Mesenchymal stem cell (in vitro differentiated cells and primary cell): ENCODE results near the gene PDE7B.

Source experiments
- DNase-seq: peaks from one replicate; pipeline ENCODE4 v3.0.0-alpha.2; 2013
- H2AFZ ChIP-seq: one replicate; pipeline ENCODE4 v1.6.1; 2013; ENCODE audit warnings: low read depth, mild to moderate bottlenecking, control low read depth, inconsistent platforms, low read length, moderate library complexity
- H2AK5ac ChIP-seq: 2 replicates; pipeline ENCODE4 v1.6.1; 2013; ENCODE audit warnings: low read length, moderate library complexity, mild to moderate bottlenecking, inconsistent platforms; ENCODE audit not compliant: severe bottlenecking
- H2BK120ac ChIP-seq: one replicate; pipeline ENCODE4 v1.6.1; 2013; ENCODE audit warnings: low read depth, mild to moderate bottlenecking, inconsistent platforms, low read length, moderate library complexity
- H2BK12ac ChIP-seq, 2 experiments: one replicate each; pipeline ENCODE4 v1.6.1; 2013; ENCODE audit warnings: inconsistent platforms in 2 of 2, low read length in 2 of 2, mild to moderate bottlenecking in 2 of 2, moderate library complexity in 2 of 2, control low read depth in 1 of 2
- H2BK15ac ChIP-seq: one replicate; pipeline ENCODE4 v1.6.1; 2013; ENCODE audit warnings: mild to moderate bottlenecking, low read depth, inconsistent platforms; ENCODE audit not compliant: poor library complexity, severe bottlenecking
- H2BK5ac ChIP-seq: 2 replicates; pipeline ENCODE4 v1.6.1; 2013; ENCODE audit warnings: low read depth, mild to moderate bottlenecking, low read length, control low read depth, inconsistent platforms; ENCODE audit not compliant: poor library complexity, severe bottlenecking
- H3K14ac ChIP-seq, 2 experiments: one replicate each; pipeline ENCODE4 v1.6.1; 2013; ENCODE audit warnings: inconsistent platforms in 2 of 2, low read length in 2 of 2, control low read depth in 1 of 2, mild to moderate bottlenecking in 1 of 2, moderate library complexity in 1 of 2
- H3K18ac ChIP-seq, 2 experiments: one replicate each; pipeline ENCODE4 v1.6.1; 2013; ENCODE audit warnings: inconsistent platforms in 2 of 2, low read length in 2 of 2, control low read depth in 1 of 2, low read depth in 1 of 2, mild to moderate bottlenecking in 1 of 2
- H3K23ac ChIP-seq, 2 experiments: one replicate each; pipeline ENCODE4 v1.6.1; 2013; ENCODE audit warnings: inconsistent platforms in 2 of 2, low read length in 2 of 2, mild to moderate bottlenecking in 2 of 2, moderate library complexity in 2 of 2, control low read depth in 1 of 2
- H3K27ac ChIP-seq: 2 replicates; pipeline ENCODE4 v1.5.1; 2013; ENCODE audit warnings: mild to moderate bottlenecking, moderate library complexity, low read length, control low read depth, inconsistent platforms; ENCODE audit not compliant: poor library complexity, severe bottlenecking
- H3K27me3 ChIP-seq, 2 experiments: 2 replicates each; pipeline versions ENCODE4 v1.6.1 to v1.7.0; 2013; ENCODE audit warnings: low read length in 2 of 2, mild to moderate bottlenecking in 2 of 2, moderate library complexity in 2 of 2, control low read depth in 1 of 2, inconsistent platforms in 1 of 2; ENCODE audit not compliant: control insufficient read depth in 1 of 2, insufficient read depth in 1 of 2
- H3K36me3 ChIP-seq, 2 experiments: 2 replicates each; pipeline versions ENCODE4 v1.6.1 to v1.7.0; 2013; ENCODE audit warnings: low read length in 2 of 2, control low read depth in 1 of 2, inconsistent platforms in 1 of 2, low read depth in 1 of 2, mild to moderate bottlenecking in 1 of 2; ENCODE audit not compliant: insufficient read depth in 2 of 2, control insufficient read depth in 1 of 2
- H3K4ac ChIP-seq, 2 experiments: one replicate each; pipeline ENCODE4 v1.6.1; 2013; ENCODE audit warnings: inconsistent platforms in 2 of 2, low read length in 2 of 2, mild to moderate bottlenecking in 2 of 2, moderate library complexity in 2 of 2, control low read depth in 1 of 2, low read depth in 1 of 2
- H3K4me1 ChIP-seq: 2 replicates; pipeline ENCODE4 v1.6.1; 2013; ENCODE audit warnings: low read depth, low read length, control low read depth; ENCODE audit not compliant: control insufficient read depth, insufficient read depth
- H3K4me2 ChIP-seq: 2 replicates; pipeline ENCODE4 v1.6.1; 2013; ENCODE audit warnings: low read length, mild to moderate bottlenecking, inconsistent platforms; ENCODE audit not compliant: poor library complexity, severe bottlenecking
- H3K4me3 ChIP-seq, 2 experiments: 2 replicates each; pipeline versions ENCODE4 v1.5.1 to v1.7.0; 2013; ENCODE audit warnings: low read length in 2 of 2, mild to moderate bottlenecking in 2 of 2, control low read depth in 1 of 2, low read depth in 1 of 2; ENCODE audit not compliant: insufficient read depth in 1 of 2
- H3K79me1 ChIP-seq: replicated peaks from 2 replicates; pipeline ENCODE4 v1.6.1; 2013; ENCODE audit warnings: mild to moderate bottlenecking, control low read depth, low read length, inconsistent platforms; ENCODE audit not compliant: poor library complexity, severe bottlenecking
- H3K9ac ChIP-seq: 2 replicates; pipeline ENCODE4 v1.7.0; 2013; ENCODE audit warnings: mild to moderate bottlenecking, low read length, moderate library complexity
- H3K9me3 ChIP-seq: 2 replicates; pipeline ENCODE4 v1.7.0; 2013; ENCODE audit warnings: mild to moderate bottlenecking, low read length; ENCODE audit not compliant: control insufficient read depth
- H4K8ac ChIP-seq: one replicate; pipeline ENCODE4 v1.6.1; 2013; ENCODE audit warnings: inconsistent platforms, mild to moderate bottlenecking, low read length, moderate library complexity
- H4K91ac ChIP-seq: one replicate; pipeline ENCODE4 v1.6.1; 2013; ENCODE audit warnings: mild to moderate bottlenecking, low read length, inconsistent platforms
- WGBS: methylation state at CpG from one replicate; pipeline ENCODE4 v1.1.7; 2013; ENCODE audit warnings: mixed read lengths; 5-methylcytosine and 5-hydroxymethylcytosine counted together

PDE7B gene

GRCh38 chr6:135939208-135939591 lies 87.7 kb downstream of the PDE7B start:
- Histone ChIP-seq H3K36me3 (no peaks in the 10 kb centered on the region), H3K18ac (no peak overlapping the region), H3K23ac (no peak overlapping the region), H2BK120ac (no peak overlapping the region), H3K27me3 (no peaks in the 10 kb centered on the region), H2AK5ac (peak overlapping the region; percentile 44), H4K91ac (no peak overlapping the region), H3K9me3 (no peaks in the 10 kb centered on the region), H3K4me3 (peak overlapping the region in 1 of 2 experiments; percentile 64), H3K4me1 (peaks cover 4% of the 10 kb centered on the region), H2BK12ac (peak overlapping the region in 1 of 2 experiments; percentile 10), H3K79me1 (no peaks in the 10 kb centered on the region), H2BK15ac (no peak overlapping the region), H3K4ac (no peak overlapping the region), H2AFZ (no peak overlapping the region), H3K9ac (peak overlapping the region; percentile 82), H3K27ac (no peak overlapping the region), H2BK5ac (no peak overlapping the region), H4K8ac (no peak overlapping the region), H3K4me2 (no peak overlapping the region), H3K14ac (no peak overlapping the region)
- WGBS: 72% methylated on average over 7 of the region's 7 CpGs
- no peak for DNase-seq

- Histone ChIP-seq H2AFZ (no peak overlapping the region), H4K91ac (no peak overlapping the region), H3K27ac (no peak overlapping the region), H3K4me2 (no peak overlapping the region), H3K9ac (no peak overlapping the region), H3K27me3 (no peaks in the 10 kb centered on the region), H2BK5ac (no peak overlapping the region), H2AK5ac (no peak overlapping the region), H3K23ac (no peak overlapping the region), H3K9me3 (no peaks in the 10 kb centered on the region), H2BK15ac (no peak overlapping the region), H2BK12ac (no peak overlapping the region), H3K18ac (no peak overlapping the region), H3K79me1 (no peaks in the 10 kb centered on the region), H4K8ac (no peak overlapping the region), H2BK120ac (no peak overlapping the region), H3K4me1 (peaks cover 4% of the 10 kb centered on the region), H3K4me3 (no peak overlapping the region), H3K36me3 (no peaks in the 10 kb centered on the region), H3K4ac (no peak overlapping the region), H3K14ac (no peak overlapping the region)
- no peak for DNase-seq
- WGBS: 70% methylated on average over 3 of the region's 5 CpGs
Measured at GRCh38 chr6:135940616-135941167, 89.2 kb downstream of the PDE7B start.

GRCh38 chr6:135941275-135942025 lies 89.9 kb downstream of the PDE7B start:
- no peaks in the 10 kb centered on the region for H3K27me3 ChIP-seq
- H3K14ac ChIP-seq: no peak overlapping the region
- no peak overlapping the region for H3K9ac ChIP-seq
- no peak overlapping the region for H2BK12ac ChIP-seq
- no peak overlapping the region for H2BK5ac ChIP-seq
- no peak overlapping the region for H2BK15ac ChIP-seq
- no peak overlapping the region for H4K8ac ChIP-seq
- H3K23ac ChIP-seq: no peak overlapping the region
- no peak overlapping the region for H3K18ac ChIP-seq
- no peaks in the 10 kb centered on the region for H3K36me3 ChIP-seq
- peak; percentile 30 for DNase-seq
- no peaks in the 10 kb centered on the region for H3K9me3 ChIP-seq
- H3K4me2 ChIP-seq: no peak overlapping the region
- H2BK120ac ChIP-seq: no peak overlapping the region
- peaks cover 2% of the 10 kb centered on the region for H3K4me1 ChIP-seq
- no peaks in the 10 kb centered on the region for H3K79me1 ChIP-seq
- H3K4me3 ChIP-seq: no peak overlapping the region
- H2AFZ ChIP-seq: no peak overlapping the region
- H4K91ac ChIP-seq: no peak overlapping the region
- WGBS: no CpG with 5 or more reads among the region's 1 CpG
- H3K4ac ChIP-seq: no peak overlapping the region
- H2AK5ac ChIP-seq: no peak overlapping the region
- no peak overlapping the region for H3K27ac ChIP-seq

- no peak overlapping the region for H3K4me2 ChIP-seq
- 89% methylated on average over 6 of the region's 6 CpGs for WGBS
- H3K18ac ChIP-seq: no peak overlapping the region
- no peaks in the 10 kb centered on the region for H3K79me1 ChIP-seq
- H3K36me3 ChIP-seq: no peaks in the 10 kb centered on the region
- no peak for DNase-seq
- no peak overlapping the region for H3K14ac ChIP-seq
- no peaks in the 10 kb centered on the region for H3K4me1 ChIP-seq
- H2AK5ac ChIP-seq: no peak overlapping the region
- no peaks in the 10 kb centered on the region for H3K27me3 ChIP-seq
- H3K23ac ChIP-seq: no peak overlapping the region
- H3K9me3 ChIP-seq: no peaks in the 10 kb centered on the region
- no peak overlapping the region for H4K91ac ChIP-seq
- no peak overlapping the region for H2BK5ac ChIP-seq
- no peak overlapping the region for H3K9ac ChIP-seq
- no peak overlapping the region for H4K8ac ChIP-seq
- H3K4ac ChIP-seq: no peak overlapping the region
- H2BK15ac ChIP-seq: no peak overlapping the region
- H2BK12ac ChIP-seq: no peak overlapping the region
- H3K27ac ChIP-seq: no peak overlapping the region
- H2AFZ ChIP-seq: no peak overlapping the region
- H2BK120ac ChIP-seq: no peak overlapping the region
- H3K4me3 ChIP-seq: no peak overlapping the region
Measured at GRCh38 chr6:135944120-135944519, 92.6 kb downstream of the PDE7B start.
